HL-60/S4 treated with phorbol 12-myristate 13-acetate at 8.2 ng/mL for 4 days and 3 days (cell line): Measurements from ENCODE around the gene RORC.

Source experiments
- in situ Hi-C: fragments of 300-500 bp; cut with MboI; formaldehyde crosslinking; loops from 2 replicates; pipeline ENCODE4 v1.15.0; 2022; ENCODE audit warnings: low sequenced_read_pairs

RORC gene

GRCh38 chr1:151829352-151830046 lies 2.1 kb downstream of the RORC start:
- in situ Hi-C loops: loop anchor here (25.0 kb wide), 1 partner anchor 292 kb away; the partner anchor contains the start of gene TUFT1

- in situ Hi-C loops: loop anchor here (25.0 kb wide), 1 partner anchor 292 kb away; the partner anchor contains the start of gene TUFT1
Observed at GRCh38 chr1:151828921-151829320, 2.7 kb downstream of the RORC start.

- in situ Hi-C loops: loop anchor here (25.0 kb wide), 1 partner anchor 291 kb away; the partner anchor contains the start of gene TUFT1
Observed at GRCh38 chr1:151827853-151828252, 3.7 kb downstream of the RORC start.

GRCh38 chr1:151825751-151826660 lies 5.6 kb downstream of the RORC start:
- in situ Hi-C loops: loop anchor here (25.0 kb wide), 1 partner anchor 289 kb away; the partner anchor contains the start of gene TUFT1

- in situ Hi-C loops: loop anchor here (25.0 kb wide), 1 partner anchor 288 kb away; the partner anchor contains the start of gene TUFT1
Observed at GRCh38 chr1:151825204-151825603, 6.4 kb downstream of the RORC start.

GRCh38 chr1:151823175-151823574 lies 8.4 kb downstream of the RORC start:
- in situ Hi-C loops: no loop called here

- in situ Hi-C loops: no loop called here
Observed at GRCh38 chr1:151822404-151822803, 9.2 kb downstream of the RORC start.

GRCh38 chr1:151820940-151821339 lies 10.7 kb downstream of the RORC start:
- in situ Hi-C loops: no loop called here

- in situ Hi-C loops: no loop called here
Observed at GRCh38 chr1:151819976-151820623, 11.5 kb downstream of the RORC start.

GRCh38 chr1:151819227-151819835 lies 12.3 kb downstream of the RORC start:
- in situ Hi-C loops: no loop called here

GRCh38 chr1:151817353-151817730 lies 14.3 kb downstream of the RORC start:
- in situ Hi-C loops: no loop called here

- in situ Hi-C loops: no loop called here
Observed at GRCh38 chr1:151816548-151817352, 14.9 kb downstream of the RORC start.

GRCh38 chr1:151815716-151816327 lies 15.8 kb downstream of the RORC start:
- in situ Hi-C loops: no loop called here

GRCh38 chr1:151814971-151815545 lies 16.5 kb downstream of the RORC start:
- in situ Hi-C loops: no loop called here

GRCh38 chr1:151814426-151814825 lies 17.2 kb downstream of the RORC start:
- in situ Hi-C loops: no loop called here

- in situ Hi-C loops: no loop called here
Observed at GRCh38 chr1:151813271-151813977, 18.2 kb downstream of the RORC start.

GRCh38 chr1:151811181-151811580 lies 20.4 kb downstream of the RORC start:
- in situ Hi-C loops: no loop called here

- in situ Hi-C loops: no loop called here
Observed at GRCh38 chr1:151809985-151810556, 21.5 kb downstream of the RORC start.
